NCI-H187 (cell line): ENCODE data around the gene GJD3.

ENCODE experiments used
- DNase-seq, 2 experiments: peaks; one replicate each; lab custom pipeline; 2025; lab: John Stamatoyannopoulos, UW

Gene GJD3

GRCh38 chr17:40352237-40352778 is 12.2 kb downstream of the GJD3 start:
- no peak for DNase-seq

- DNase-seq, result no peak
Measured at GRCh38 chr17:40351359-40352236, 12.9 kb downstream of the GJD3 start.

- DNase-seq, result no peak
Measured at GRCh38 chr17:40350689-40351358, 13.7 kb downstream of the GJD3 start.

GRCh38 chr17:40349895-40350688 is 14.4 kb downstream of the GJD3 start:
- DNase-seq, result no peak

- no peak for DNase-seq
Measured at GRCh38 chr17:40349477-40349894, 15.1 kb downstream of the GJD3 start.

- DNase-seq, result no peak
Measured at GRCh38 chr17:40348562-40349476, 15.7 kb downstream of the GJD3 start.

- DNase-seq, result no peak
Measured at GRCh38 chr17:40348136-40348504, 16.4 kb downstream of the GJD3 start.

- no peak for DNase-seq
Measured at GRCh38 chr17:40347319-40348135, 17.0 kb downstream of the GJD3 start.

GRCh38 chr17:40346765-40347158 is 17.8 kb downstream of the GJD3 start:
- no peak for DNase-seq

GRCh38 chr17:40345994-40346764 is 18.4 kb downstream of the GJD3 start:
- DNase-seq, result no peak

- DNase-seq, result no peak
Measured at GRCh38 chr17:40345161-40345993, 19.2 kb downstream of the GJD3 start.

- DNase-seq, result no peak
Measured at GRCh38 chr17:40344421-40345160, 19.9 kb downstream of the GJD3 start.

GRCh38 chr17:40343219-40344119 is 21.1 kb downstream of the GJD3 start:
- DNase-seq, result no peak

- DNase-seq, result no peak
Measured at GRCh38 chr17:40342504-40343218, 21.9 kb downstream of the GJD3 start.

- DNase-seq, result no peak
Measured at GRCh38 chr17:40341808-40342503, 22.6 kb downstream of the GJD3 start.
